Mucosa of descending colon (tissue), 3 donors: ENCODE results near the gene OR5H15. TPM values are rescaled to one million over a fixed set of nuclear protein-coding genes. Genes with fewer than 3 reads are reported as not detected.
"Not testable (repeated sequence)": the region's sequence is repeated elsewhere in the genome, so short reads cannot be mapped to it uniquely, and the experiment has no call there.

Experiments used
- ATAC-seq: fragments of 200-7000 bp; cut with Tn5 transposase; one replicate; pipeline ENCODE4 v1.9.1; 2020; ENCODE audit warnings: mild to moderate bottlenecking, moderate library complexity
- DNase-seq, 3 donors: peaks; one replicate each; pipeline ENCODE4 v3.0.0-alpha.2; 2020
- H3K36me3 ChIP-seq: fragments of 200-600 bp; one replicate; pipeline ENCODE4 v1.8.0; 2021; ENCODE audit warnings: low read depth, mild to moderate bottlenecking
- H3K4me1 ChIP-seq: fragments of 200-600 bp; one replicate; pipeline ENCODE4 v1.8.0; 2021; ENCODE audit warnings: low read depth, mild to moderate bottlenecking
- H3K4me3 ChIP-seq: fragments of 200-600 bp; one replicate; pipeline ENCODE4 v1.8.0; 2021; ENCODE audit warnings: mild to moderate bottlenecking
- H3K9me3 ChIP-seq: fragments of 200-600 bp; one replicate; pipeline ENCODE4 v1.8.0; 2021; ENCODE audit warnings: mild to moderate bottlenecking
- CTCF ChIP-seq: fragments of 200-600 bp; IDR thresholded peaks from one replicate; pipeline ENCODE4 v1.8.0; 2022; ENCODE audit warnings: antibody characterized with exemption, mild to moderate bottlenecking
- intact Hi-C, 2 donors: fragments of 100-400 bp; cut with DNase I in 1 of 2; cut with micrococcal nuclease in 1 of 2; formaldehyde crosslinking; loops; one replicate each; pipeline versions ENCODE4 v1.11.0 to v1.11.1; 2022; cut with DNase I, micrococcal nuclease
- total RNA-seq, 3 donors: library from RNA; stranded (reverse); fragmentation: NEBNext Ultra II Directional in 2 of 3; extraction: Animal tissue kit (Norgen Biotek cat#: 25700) in 2 of 3; gene quantifications; one replicate each; pipeline versions ENCODE4 v1.2.1 to v1.2.4, GENCODE V29; 2021 to 2023
- donor health status: DM: no; HTN: no; CAD: no; lungs with moderate emphysema.
- donor health status: DM: no; HTN: no; CAD: no.
- donor health status: DM: no; HTN: yes; CAD: no.

Gene OR5H15
- total RNA-seq, 3 donors from 2014 or later: not detected

- intact Hi-C loops: no loop called here
- TF ChIP-seq CTCF: no peak
- no peak for DNase-seq
Observed at GRCh38 chr3:98182196-98182595, 15.7 kb downstream of the OR5H15 start.

GRCh38 chr3:98185180-98185579, 18.7 kb downstream of the OR5H15 start:
- DNase-seq: no peak
- no peak for ATAC-seq
- intact Hi-C loops: no loop called here
- Histone ChIP-seq H3K4me3 (no peak overlapping the region), H3K9me3 (no peaks in the 10 kb centered on the region), H3K36me3 (no peaks in the 10 kb centered on the region), H3K4me1 (no peaks in the 10 kb centered on the region)
- no peak for TF ChIP-seq CTCF

More at GRCh38 chr3:98182196-98182595, 15.7 kb downstream of the OR5H15 start:
- Histone ChIP-seq H3K36me3 (no peaks in the 10 kb centered on the region), H3K4me1 (no peaks in the 10 kb centered on the region), H3K9me3 (no peaks in the 10 kb centered on the region), H3K4me3 (no peak overlapping the region)
- no peak for ATAC-seq

GRCh38 chr3:98188545-98188944, 22.0 kb downstream of the OR5H15 start:
- no peaks in the 10 kb centered on the region for H3K36me3 ChIP-seq
- ATAC-seq (peak; percentile 53), DNase-seq (no peak)
- no peaks in the 10 kb centered on the region for H3K4me1 ChIP-seq
- no peaks in the 10 kb centered on the region for H3K9me3 ChIP-seq
- intact Hi-C loops: no loop called here
- TF ChIP-seq CTCF: no peak
- H3K4me3 ChIP-seq: no peak overlapping the region

- H3K9me3 ChIP-seq, ATAC-seq, DNase-seq, H3K4me1 ChIP-seq, H3K36me3 ChIP-seq, H3K4me3 ChIP-seq, intact Hi-C loops: not testable (repeated sequence)
Observed at GRCh38 chr3:98190911-98191310, 24.4 kb downstream of the OR5H15 start.

GRCh38 chr3:98196293-98196692, 29.8 kb downstream of the OR5H15 start:
- H3K36me3 ChIP-seq, DNase-seq, intact Hi-C loops, H3K4me3 ChIP-seq, H3K4me1 ChIP-seq, H3K9me3 ChIP-seq, ATAC-seq: not testable (repeated sequence)

GRCh38 chr3:98199020-98199419, 32.5 kb downstream of the OR5H15 start:
- no peak for TF ChIP-seq CTCF
- no peaks in the 10 kb centered on the region for H3K9me3 ChIP-seq
- H3K36me3 ChIP-seq: no peaks in the 10 kb centered on the region
- intact Hi-C loops: no loop called here
- no peak overlapping the region for H3K4me3 ChIP-seq
- no peaks in the 10 kb centered on the region for H3K4me1 ChIP-seq
- DNase-seq: no peak
- no peak for ATAC-seq

DNA sequence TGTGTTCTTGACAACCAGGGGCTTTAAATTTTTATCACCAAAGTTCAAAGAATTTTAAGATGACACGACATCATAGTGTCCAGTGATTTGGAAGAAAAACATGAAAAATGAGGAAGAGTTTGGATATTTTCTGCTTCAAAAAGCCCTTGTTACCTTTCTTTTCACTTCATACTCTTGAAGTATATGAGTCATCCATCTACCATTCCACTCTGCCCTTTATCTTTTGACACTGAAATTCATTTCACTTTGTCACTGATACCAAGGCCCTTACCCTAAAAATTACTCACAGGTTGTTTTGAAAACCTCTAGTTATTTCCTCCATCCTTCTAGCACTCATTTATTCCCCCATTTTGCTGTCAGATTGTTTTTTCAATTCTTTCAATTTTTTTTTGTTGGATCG, 42.7 kb downstream of the OR5H15 start:
- ATAC-seq (no peak), DNase-seq (no peak)
- H3K9me3 ChIP-seq: no peaks in the 10 kb centered on the region
- H3K4me1 ChIP-seq: no peaks in the 10 kb centered on the region
- no peak for TF ChIP-seq CTCF
- no peaks in the 10 kb centered on the region for H3K36me3 ChIP-seq
- H3K4me3 ChIP-seq: no peak overlapping the region
- intact Hi-C loops: no loop called here
